Measurements from ENCODE around the gene CYB561. TPM values are rescaled to one million over a fixed set of nuclear protein-coding genes. Genes with fewer than 3 reads are reported as not detected.

The CYB561 gene
- total RNA-seq, 4 donors from 2014 or later: 46.2 to 129 (median 101) TPM

DNA sequence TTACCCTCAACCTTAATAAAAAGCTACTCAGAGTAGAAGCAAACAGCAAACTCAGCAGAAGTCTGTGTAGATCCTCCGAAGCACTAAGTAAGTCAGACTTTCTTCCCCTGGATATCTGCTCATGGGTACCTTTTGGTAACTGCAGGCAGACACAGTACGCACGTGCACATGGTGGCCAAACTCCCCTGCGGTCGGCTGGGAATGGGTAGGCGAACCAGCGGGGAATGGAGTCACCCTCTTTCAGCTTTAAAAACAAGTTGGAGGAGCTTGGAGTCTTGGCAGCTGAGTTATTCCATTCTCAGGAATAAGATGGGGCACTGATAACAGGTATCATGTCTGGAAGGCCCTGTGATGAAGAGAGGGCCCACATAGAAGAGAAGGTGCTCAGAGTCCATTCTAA, 16.3 kb downstream of the CYB561 start:
- Histone ChIP-seq H3K4me3 (replicated peaks in 1 of 3) (no peak overlapping the region), H3K4me1 (peaks cover 0 to 12% of the 10 kb centered on the region in 2 donors), H3K27ac (no peak overlapping the region), H3K36me3 (peaks cover 6 to 12% of the 10 kb centered on the region in 2 donors), H3K27me3 (no peaks in the 10 kb centered on the region), H3K9me3 (no peaks in the 10 kb centered on the region)
- DNase-seq: no peak
- 92 to 95% methylated on average over 7 of the region's 7 CpGs for WGBS, 2 donors
- no peak for TF ChIP-seq POLR2A (IDR thresholded peaks at IDR 0.05)
- TF ChIP-seq, protein P1, sequence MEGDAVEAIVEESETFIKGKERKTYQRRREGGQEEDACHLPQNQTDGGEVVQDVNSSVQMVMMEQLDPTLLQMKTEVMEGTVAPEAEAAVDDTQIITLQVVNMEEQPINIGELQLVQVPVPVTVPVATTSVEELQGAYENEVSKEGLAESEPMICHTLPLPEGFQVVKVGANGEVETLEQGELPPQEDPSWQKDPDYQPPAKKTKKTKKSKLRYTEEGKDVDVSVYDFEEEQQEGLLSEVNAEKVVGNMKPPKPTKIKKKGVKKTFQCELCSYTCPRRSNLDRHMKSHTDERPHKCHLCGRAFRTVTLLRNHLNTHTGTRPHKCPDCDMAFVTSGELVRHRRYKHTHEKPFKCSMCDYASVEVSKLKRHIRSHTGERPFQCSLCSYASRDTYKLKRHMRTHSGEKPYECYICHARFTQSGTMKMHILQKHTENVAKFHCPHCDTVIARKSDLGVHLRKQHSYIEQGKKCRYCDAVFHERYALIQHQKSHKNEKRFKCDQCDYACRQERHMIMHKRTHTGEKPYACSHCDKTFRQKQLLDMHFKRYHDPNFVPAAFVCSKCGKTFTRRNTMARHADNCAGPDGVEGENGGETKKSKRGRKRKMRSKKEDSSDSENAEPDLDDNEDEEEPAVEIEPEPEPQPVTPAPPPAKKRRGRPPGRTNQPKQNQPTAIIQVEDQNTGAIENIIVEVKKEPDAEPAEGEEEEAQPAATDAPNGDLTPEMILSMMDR (IDR thresholded peaks at IDR 0.05): no peak
- intact Hi-C loops (cut with DNase I): loop anchor here (5.0 kb wide), 1 partner anchor 48 kb away; the partner anchor contains the start of gene ACE

DNA sequence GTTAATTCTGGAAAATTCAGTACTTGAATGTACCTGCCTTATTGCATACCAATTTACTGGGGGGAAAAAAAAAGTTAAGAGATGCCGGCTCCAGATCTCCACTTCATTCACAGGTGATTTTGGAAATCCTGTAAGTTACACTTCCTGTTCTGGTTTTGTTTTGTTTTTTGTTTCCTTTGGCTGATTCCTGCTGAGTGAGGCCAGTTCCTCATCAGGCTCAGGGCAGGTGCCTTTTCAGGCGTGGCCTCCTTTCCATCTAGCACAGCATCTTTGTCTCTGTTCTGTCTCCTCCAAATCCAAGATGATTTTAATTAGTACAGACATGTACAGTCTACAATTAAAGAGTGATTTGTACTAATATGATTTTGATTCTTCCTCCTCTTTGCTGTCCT, 19.2 kb downstream of the CYB561 start:
- no peak overlapping the region for H3K27ac ChIP-seq
- DNase-seq: no peak
- H3K4me3 ChIP-seq (replicated peaks in 1 of 3): no peak overlapping the region
- no peaks in the 10 kb centered on the region for H3K27me3 ChIP-seq
- no peaks in the 10 kb centered on the region for H3K36me3 ChIP-seq
- WGBS, 2 donors: 68 to 72% methylated on average over 2 of the region's 2 CpGs
- H3K4me1 ChIP-seq: no peaks in the 10 kb centered on the region
- intact Hi-C loops (cut with DNase I): loop anchor here (2.0 to 5.0 kb wide), 2 partner anchors 50 to 186 kb away; partner anchors contain the start of gene ACE
- H3K9me3 ChIP-seq: no peaks in the 10 kb centered on the region
- no peak for TF ChIP-seq POLR2A (IDR thresholded peaks at IDR 0.05)

DNA sequence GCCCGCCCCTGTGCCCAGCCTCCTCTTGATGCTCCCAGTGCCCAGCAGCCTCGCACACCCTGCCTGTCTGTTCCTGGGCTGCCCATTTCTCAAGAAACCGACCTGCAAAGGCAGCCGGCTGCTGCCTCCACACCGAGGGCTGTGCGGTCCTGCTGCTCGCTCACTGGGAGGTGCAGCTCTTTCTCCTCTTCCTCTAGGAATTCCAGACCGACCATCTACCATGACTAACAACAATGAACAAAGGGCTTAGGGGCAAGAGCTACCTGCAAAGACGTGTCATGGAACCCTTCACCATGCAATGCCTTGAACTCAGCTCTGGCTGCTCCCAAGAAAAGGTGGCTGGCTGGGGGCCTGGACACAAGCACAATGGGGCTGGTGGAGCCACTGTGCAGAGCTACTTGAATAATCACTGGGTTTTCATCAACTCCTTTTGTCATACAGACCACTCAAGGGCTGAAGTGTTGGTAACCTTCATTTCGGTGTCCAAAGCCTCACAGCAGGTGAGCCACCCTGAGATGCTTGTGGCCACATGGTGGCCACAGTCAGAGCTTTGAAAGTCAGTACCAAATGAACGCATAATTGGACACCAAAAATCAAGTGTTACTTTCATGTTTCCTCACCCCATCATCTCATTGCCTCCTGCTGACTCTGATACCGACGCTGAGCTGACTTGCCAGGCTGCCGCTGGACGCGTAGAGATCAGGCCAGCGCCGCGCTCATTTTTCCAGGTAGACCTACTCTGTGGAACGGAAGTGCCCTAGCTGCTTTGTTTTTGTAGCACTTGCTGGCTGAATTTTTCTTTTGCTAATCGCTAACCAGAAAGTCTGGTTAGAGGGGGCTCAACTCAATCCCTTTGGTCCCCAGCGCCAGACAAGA, 19.8 kb downstream of the CYB561 start:
- H3K27me3 ChIP-seq: no peaks in the 10 kb centered on the region
- intact Hi-C loops (cut with DNase I): loop anchor here (2.0 to 5.0 kb wide), 2 partner anchors 51 to 187 kb away; partner anchors contain the start of gene ACE
- WGBS, 2 donors: 76 to 82% methylated on average over 21 to 22 of the region's 22 CpGs
- H3K36me3 ChIP-seq: no peaks in the 10 kb centered on the region
- DNase-seq: no peak
- no peaks in the 10 kb centered on the region for H3K9me3 ChIP-seq
- H3K4me3 ChIP-seq (replicated peaks in 1 of 3): no peak overlapping the region
- no peaks in the 10 kb centered on the region for H3K4me1 ChIP-seq
- TF ChIP-seq, protein P1 (IDR thresholded peaks at IDR 0.05): no peak
- no peak for TF ChIP-seq POLR2A (IDR thresholded peaks at IDR 0.05)
- no peak overlapping the region for H3K27ac ChIP-seq

DNA sequence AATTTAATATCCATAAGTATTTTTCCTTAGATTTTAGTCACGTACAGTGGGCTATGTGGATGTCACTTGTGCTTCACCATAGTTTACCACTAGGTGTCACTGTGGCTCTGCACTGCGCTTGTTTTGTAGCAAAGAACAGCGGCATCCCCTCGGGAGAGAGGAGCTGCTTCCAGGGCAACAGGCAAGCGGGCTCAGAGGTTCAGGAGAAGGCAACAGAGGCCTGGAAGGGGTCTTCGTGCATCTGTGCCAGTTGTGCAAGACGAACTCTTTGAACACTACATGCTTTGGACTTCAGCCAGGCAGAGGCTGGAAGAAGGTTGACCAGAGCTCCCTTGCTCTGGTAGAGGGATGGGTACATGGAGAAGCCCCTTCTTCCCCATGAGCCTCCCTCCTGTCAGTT, 20.6 kb downstream of the CYB561 start:
- intact Hi-C loops (cut with DNase I): loop anchor here (5.0 kb wide), 1 partner anchor 52 kb away; the partner anchor contains the start of gene ACE
- H3K36me3 ChIP-seq: no peaks in the 10 kb centered on the region
- H3K4me3 ChIP-seq (replicated peaks in 1 of 3): no peak overlapping the region
- H3K27ac ChIP-seq: no peak overlapping the region
- peak; percentile 71 to 73 for DNase-seq
- TF ChIP-seq, protein P1 (IDR thresholded peaks at IDR 0.05): peak; percentile 68 to 96 (median 92)
- no peak for TF ChIP-seq POLR2A (IDR thresholded peaks at IDR 0.05)
- 1 to 2% methylated on average over 7 of the region's 7 CpGs for WGBS, 2 donors
- H3K4me1 ChIP-seq: no peaks in the 10 kb centered on the region
- no peaks in the 10 kb centered on the region for H3K27me3 ChIP-seq
- H3K9me3 ChIP-seq: no peaks in the 10 kb centered on the region

DNA sequence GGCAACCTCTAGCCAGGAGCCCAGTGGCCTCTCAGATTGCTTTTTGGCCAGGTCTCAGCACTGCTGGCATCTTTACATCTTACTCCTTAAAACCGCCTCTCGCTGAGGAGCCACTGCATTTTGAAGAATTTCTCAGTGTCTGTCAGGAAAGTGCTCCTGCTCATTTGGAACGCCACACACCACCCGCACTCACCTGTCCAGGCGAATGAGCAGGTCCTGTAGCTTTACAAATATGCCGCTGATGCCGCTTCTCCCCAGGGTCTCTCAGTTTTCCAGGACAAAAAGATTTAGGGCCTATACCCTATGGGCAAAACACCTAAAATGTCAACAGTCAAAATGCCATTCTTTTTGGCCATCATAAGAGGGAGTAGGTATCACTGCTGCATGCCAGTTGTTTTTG, 22.1 kb downstream of the CYB561 start:
- DNase-seq: no peak
- H3K4me1 ChIP-seq: no peaks in the 10 kb centered on the region
- no peaks in the 10 kb centered on the region for H3K27me3 ChIP-seq
- WGBS, 2 donors: 93 to 94% methylated on average over 7 of the region's 7 CpGs
- no peak overlapping the region for H3K27ac ChIP-seq
- intact Hi-C loops (cut with DNase I): no loop called here
- H3K36me3 ChIP-seq: no peaks in the 10 kb centered on the region
- no peak overlapping the region for H3K4me3 ChIP-seq (replicated peaks in 1 of 3)
- no peak for TF ChIP-seq POLR2A (IDR thresholded peaks at IDR 0.05)
- TF ChIP-seq, protein P1 (IDR thresholded peaks at IDR 0.05): no peak
- no peaks in the 10 kb centered on the region for H3K9me3 ChIP-seq
